GM12878 (cell line): ENCODE data around the gene ADAP1. TPM values are rescaled to one million over a fixed set of nuclear protein-coding genes. Genes with fewer than 3 reads are reported as not detected.
A peak's percentile ranks its signal among the peaks of the same experiment; 100 is the strongest.

ENCODE experiments used
- ATF7 ChIP-seq: fragments of 450-650 bp; IDR thresholded peaks from 2 replicates; pipeline ENCODE4 v1.6.1; 2016; ENCODE audit warnings: low read depth, mild to moderate bottlenecking
- BACH1 ChIP-seq: fragments of 450-650 bp; IDR thresholded peaks from 2 replicates; pipeline ENCODE4 v1.6.1; 2017; ENCODE audit warnings: mild to moderate bottlenecking, borderline replicate concordance
- CBFB ChIP-seq: IDR thresholded peaks from 2 replicates; pipeline ENCODE4 v1.6.1; 2016; ENCODE audit warnings: antibody characterized with exemption, low read depth
- CEBPB ChIP-seq, 2 experiments: fragments of 150-350 bp in 1 of 2; IDR thresholded peaks; 2 replicates each; pipeline ENCODE4 v1.6.1; 2012 to 2014; ENCODE audit warnings: low read depth in 2 of 2, low read length in 2 of 2, borderline replicate concordance in 1 of 2, inconsistent platforms in 1 of 2
- CHD1 ChIP-seq: IDR thresholded peaks from 2 replicates; pipeline ENCODE4 v1.6.1; 2012; ENCODE audit warnings: low read depth, low read length, improper control_type of control experiment
- EED ChIP-seq: sonication (generic); IDR thresholded peaks from 2 replicates; pipeline ENCODE4 v1.6.1; 2016; ENCODE audit warnings: antibody characterized with exemption, low read depth
- EGR1 ChIP-seq, 2 experiments: IDR thresholded peaks; 1 replicate in 1 of 2; 2 replicates in 1 of 2; pipeline ENCODE4 v1.6.1; 2011 to 2012; ENCODE audit warnings: low read depth in 2 of 2, low read length in 2 of 2, borderline replicate concordance in 1 of 2, mild to moderate bottlenecking in 1 of 2, moderate library complexity in 1 of 2
- HDAC6 ChIP-seq: fragments of 200-600 bp; sonication (generic); IDR thresholded peaks from one replicate; pipeline ENCODE4 v1.8.0; 2017; ENCODE audit warnings: antibody characterized with exemption; ENCODE audit not compliant: unreplicated experiment
- IKZF2 ChIP-seq, 2 experiments: fragments of 450-650 bp; IDR thresholded peaks; 2 replicates each; pipeline ENCODE4 v1.6.1; 2017; ENCODE audit warnings: mild to moderate bottlenecking in 2 of 2, moderate library complexity in 2 of 2
- KDM1A ChIP-seq: fragments of 200-600 bp; sonication (generic); IDR thresholded peaks from 2 replicates; pipeline ENCODE4 v1.6.1; 2016; ENCODE audit warnings: borderline replicate concordance
- KLF5 ChIP-seq: fragments of 450-650 bp; IDR thresholded peaks from 2 replicates; pipeline ENCODE4 v1.6.1; 2014; ENCODE audit warnings: mild to moderate bottlenecking; ENCODE audit not compliant: partially characterized antibody
- MEF2B ChIP-seq: fragments of 450-650 bp; IDR thresholded peaks from 2 replicates; pipeline ENCODE4 v1.6.1; 2018; ENCODE audit warnings: mild to moderate bottlenecking, moderate library complexity; ENCODE audit not compliant: partially characterized antibody, poor library complexity, severe bottlenecking
- MYB ChIP-seq: fragments of 150-350 bp; IDR thresholded peaks from 2 replicates; pipeline ENCODE4 v1.6.1; 2014; ENCODE audit warnings: mild to moderate bottlenecking, low read depth, low read length, borderline replicate concordance
- NFYB ChIP-seq: IDR thresholded peaks from 2 replicates; pipeline ENCODE4 v1.6.1; 2011; ENCODE audit warnings: low read depth, mild to moderate bottlenecking, low read length, improper control_type of control experiment, moderate library complexity; ENCODE audit not compliant: insufficient read depth
- POU2F2 ChIP-seq: IDR thresholded peaks from 3 replicates; pipeline ENCODE4 v1.6.1; 2011; ENCODE audit warnings: low read depth, mild to moderate bottlenecking, low read length, borderline replicate concordance
- RELB ChIP-seq: fragments of 450-650 bp; IDR thresholded peaks from 2 replicates; pipeline ENCODE4 v1.6.1; 2017; ENCODE audit warnings: low read depth, mild to moderate bottlenecking, moderate library complexity
- SMC3 ChIP-seq: IDR thresholded peaks from 2 replicates; pipeline ENCODE4 v1.6.1; 2011; ENCODE audit warnings: low read length, improper control_type of control experiment, borderline replicate concordance
- SREBF2 ChIP-seq: IDR thresholded peaks from 2 replicates; pipeline ENCODE4 v1.6.1; 2012; ENCODE audit warnings: mild to moderate bottlenecking, low read length
- SRF ChIP-seq, 2 experiments: IDR thresholded peaks; 2 replicates each; pipeline ENCODE4 v1.6.1; 2011; ENCODE audit warnings: low read depth in 2 of 2, low read length in 2 of 2, mild to moderate bottlenecking in 1 of 2, moderate library complexity in 1 of 2
- STAT1 ChIP-seq: fragments of 450-650 bp; conservative IDR thresholded peaks from 2 replicates; pipeline ENCODE4 v1.6.1; 2014; ENCODE audit warnings: antibody characterized with exemption, mild to moderate bottlenecking
- TARDBP ChIP-seq: IDR thresholded peaks from 2 replicates; pipeline ENCODE4 v1.6.1; 2016; ENCODE audit warnings: borderline replicate concordance
- USF1 ChIP-seq: IDR thresholded peaks from 2 replicates; pipeline ENCODE4 v1.6.1; 2011; ENCODE audit warnings: borderline replicate concordance, low read depth, mild to moderate bottlenecking, moderate library complexity, mixed read lengths, low read length; ENCODE audit not compliant: insufficient read depth; ENCODE audit errors: extremely low read length
- ZBTB40 ChIP-seq: fragments of 450-650 bp; IDR thresholded peaks from 2 replicates; pipeline ENCODE4 v1.6.1; 2016; ENCODE audit warnings: mild to moderate bottlenecking, moderate library complexity, borderline replicate concordance
- ZNF207 ChIP-seq: fragments of 450-650 bp; IDR thresholded peaks from 2 replicates; pipeline ENCODE4 v1.6.1; 2014; ENCODE audit warnings: antibody characterized with exemption, mild to moderate bottlenecking, borderline replicate concordance
- ZNF217 ChIP-seq: fragments of 450-650 bp; IDR thresholded peaks from 2 replicates; pipeline ENCODE4 v1.6.1; 2017; ENCODE audit warnings: antibody characterized with exemption, mild to moderate bottlenecking
- ZSCAN29 ChIP-seq: fragments of 450-650 bp; IDR thresholded peaks from 2 replicates; pipeline ENCODE4 v1.6.1; 2017; ENCODE audit warnings: mild to moderate bottlenecking, moderate library complexity
- polyA plus RNA-seq, 11 experiments: library from polyadenylated mRNA; depleted of rRNA in 4 of 11; unstranded in 6 of 11; stranded (reverse) in 5 of 11; fragments of >200 nt; fragmentation: Nextera tagmentation in 4 of 11; fragmentation: Illumina TruSeq in 1 of 11; extraction: Ambion mirVana in 4 of 11; extraction: Trizol in 1 of 11; gene quantifications; 1 replicate in 1 of 11; 2 replicates in 10 of 11; pipeline versions ENCODE4 v1.2.1 to v1.2.3, GENCODE V29; 2011 to 2016; ENCODE audit warnings: inconsistent platforms in 2 of 11, missing spikeins in 2 of 11, low read depth in 1 of 11
- total RNA-seq, 4 experiments: library from RNA; depleted of rRNA in 3 of 4; stranded (reverse); fragments of >200 nt in 3 of 4; fragmentation: Illumina TruSeq in 1 of 4; extraction: Trizol in 1 of 4; gene quantifications; 2 replicates each; pipeline versions ENCODE4 v1.2.1 to v1.2.3, GENCODE V29; 2013 to 2021

Gene ADAP1
- total and polyA plus RNA-seq, 10 of the 15 experiments (the other 5 are each of a cell fraction or from before 2014, with no cell fraction given): 0.22 to 44.2 (median 22.0) TPM; not detected in 1

- TF ChIP-seq ZBTB40 (no peak), NFYB (no peak), USF1 (no peak), HDAC6 (no peak), STAT1 (no peak), SRF (IDR thresholded peaks at IDR 0.05; ENCODE audit: low read depth in 2 of 2, low read length in 2 of 2) (no peak), CEBPB (IDR thresholded peaks at IDR 0.05; ENCODE audit: borderline replicate concordance in 1 of 2, low read depth in 2 of 2, low read length in 2 of 2) (no peak), MEF2B (peak; percentile 99), ATF7 (no peak; the same call in 1 of the 2 replicates), TARDBP (no peak), EED (peak; percentile 94), IKZF2 (IDR thresholded peaks at IDR 0.05) (peak; percentile 98), ZSCAN29 (no peak), CBFB (peak; percentile 49; the same call in 1 of the 2 replicates), KDM1A (no peak), CHD1 (no peak), ZNF217 (peak; percentile 75; the same call in 1 of the 2 replicates), KLF5 (no peak), EGR1 (IDR thresholded peaks at IDR 0.05; ENCODE audit: borderline replicate concordance in 1 of 2, low read depth in 2 of 2, low read length in 2 of 2) (no peak), ZNF207 (no peak), SREBF2 (no peak), POU2F2 (peak; percentile 28; the same call in 1 of the 3 replicates), SMC3 (no peak), RELB (peak; percentile 95), BACH1 (peak; percentile 42; the same call in 1 of the 2 replicates), MYB (no peak)
Observed at GRCh38 chr7:936386-937054, 18.0 kb downstream of the ADAP1 start (continued).
